HG03097 (cell line): Measurements from ENCODE around the gene DIS3L2.
"Not testable (repeated sequence)": the region's sequence is repeated elsewhere in the genome, so short reads cannot be mapped to it uniquely, and the experiment has no call there.

Experiments
- ATAC-seq: cut with Tn5 transposase; IDR thresholded peaks from one replicate; pipeline ENCODE4 v1.9.1; 2021; ENCODE audit not compliant: unreplicated experiment, low FRiP score

DIS3L2 gene

DNA sequence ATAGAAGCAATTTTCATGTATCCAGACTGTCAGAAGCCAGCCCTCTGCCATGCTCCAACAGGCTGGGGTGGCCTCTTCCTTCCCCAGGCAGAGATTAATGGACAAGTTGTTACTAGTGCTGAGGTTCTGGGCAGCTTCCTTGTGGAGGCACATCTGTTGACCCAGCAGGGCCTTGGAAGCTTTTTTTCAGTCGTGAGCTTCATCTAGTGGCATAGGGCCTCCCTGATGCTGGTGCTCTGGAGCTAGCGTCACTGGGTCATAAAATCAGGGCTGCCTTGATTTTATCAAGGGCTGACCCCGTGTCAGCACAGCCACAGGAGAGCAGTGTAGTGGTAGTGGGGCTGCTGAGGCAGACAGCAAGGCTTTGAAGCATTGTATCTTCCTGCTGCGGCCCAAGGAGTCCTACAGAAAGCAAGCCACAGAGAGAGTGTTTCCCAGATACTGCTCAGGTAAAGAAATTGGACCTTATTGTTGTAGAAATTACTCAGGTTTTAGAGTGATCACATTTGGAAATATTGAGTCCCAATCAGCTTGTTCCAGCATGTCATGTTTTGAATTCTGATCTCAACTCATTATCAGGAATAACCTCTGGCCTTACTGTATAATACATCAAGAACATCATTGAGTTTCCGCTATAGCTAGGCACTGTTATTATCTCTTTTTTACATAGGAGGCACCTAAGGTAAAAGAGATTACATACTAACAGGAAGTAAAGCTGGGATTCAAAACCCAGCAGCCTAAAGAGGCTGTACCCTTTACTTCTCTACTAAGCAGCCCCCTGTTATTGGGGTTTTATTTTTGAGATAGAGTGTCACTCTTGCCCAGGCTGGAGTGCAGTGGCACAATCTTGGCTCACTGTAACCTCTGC lies 324.7 kb downstream of the DIS3L2 start:
- ATAC-seq = no peak

DNA sequence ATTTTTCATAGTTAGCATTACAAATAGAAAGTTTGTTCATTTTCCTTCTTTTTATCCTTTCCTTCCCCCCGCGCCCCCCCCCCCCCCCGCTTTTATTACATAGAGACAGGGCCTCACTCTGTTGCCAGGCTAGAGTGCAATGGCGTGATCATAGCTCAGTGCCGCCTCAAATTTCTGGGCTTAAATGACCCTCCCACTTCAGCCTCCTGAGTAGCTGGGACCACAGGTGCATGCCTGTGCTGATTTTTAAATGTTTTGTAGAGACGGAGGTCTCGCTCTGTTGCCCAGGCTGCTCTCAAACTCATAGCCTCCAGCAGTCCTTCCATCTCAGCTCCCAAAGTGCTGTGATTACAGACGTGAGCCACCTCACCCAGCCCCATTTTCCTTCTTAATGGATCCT lies 325.8 kb downstream of the DIS3L2 start:
- ATAC-seq = no peak

DNA sequence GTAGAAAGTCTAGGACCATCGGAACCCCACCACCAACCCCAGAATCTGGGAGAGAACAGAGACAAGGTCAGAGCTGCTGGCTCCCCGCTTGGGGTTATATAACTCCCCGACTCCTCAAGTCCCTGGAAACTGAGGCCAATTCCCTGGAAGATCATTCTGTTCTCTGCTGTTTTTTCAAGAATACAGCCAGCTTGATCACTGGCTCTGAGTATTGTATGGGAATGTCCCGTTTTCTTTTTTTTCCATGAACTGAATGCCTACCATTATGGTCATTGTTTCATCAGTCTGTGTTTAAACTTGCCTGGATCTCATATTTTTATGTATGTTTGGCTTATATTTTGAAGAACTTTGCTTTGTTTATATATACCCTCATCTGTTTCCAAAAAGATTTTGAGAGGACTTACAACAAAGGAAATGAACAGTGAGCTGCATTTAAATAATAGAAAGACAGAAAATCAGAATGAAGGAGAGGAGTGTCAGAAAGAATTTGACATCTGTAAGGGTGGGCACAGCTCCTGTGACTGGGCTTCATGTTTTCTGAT lies 327.0 kb downstream of the DIS3L2 start:
- ATAC-seq = no peak

DNA sequence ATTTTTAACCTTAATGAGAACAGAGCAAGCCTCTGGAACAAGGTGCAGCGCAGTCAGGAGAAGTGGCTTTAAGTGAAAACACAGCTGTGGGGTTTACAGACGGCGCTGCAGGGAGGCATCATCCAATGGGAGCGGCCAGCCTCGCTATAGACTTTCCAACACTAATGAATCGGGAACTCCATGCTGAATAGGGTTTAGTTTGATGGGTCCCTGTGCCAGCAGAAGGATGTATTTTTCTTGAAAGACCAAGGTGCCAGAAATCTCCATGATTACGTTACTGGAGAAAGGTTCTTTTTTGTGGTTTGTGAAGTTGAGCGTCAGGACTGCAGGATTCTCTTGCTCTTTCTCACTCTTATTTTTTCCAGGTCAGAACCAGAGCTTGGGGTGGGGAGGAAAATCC lies 329.2 kb downstream of the DIS3L2 start:
- ATAC-seq = no peak

GRCh38 chr2:232291343-232291742 lies 329.8 kb downstream of the DIS3L2 start:
- ATAC-seq = no peak

- ATAC-seq = no peak
These were observed 331.1 kb downstream of the DIS3L2 start for GRCh38 chr2:232292395-232293154.

DNA sequence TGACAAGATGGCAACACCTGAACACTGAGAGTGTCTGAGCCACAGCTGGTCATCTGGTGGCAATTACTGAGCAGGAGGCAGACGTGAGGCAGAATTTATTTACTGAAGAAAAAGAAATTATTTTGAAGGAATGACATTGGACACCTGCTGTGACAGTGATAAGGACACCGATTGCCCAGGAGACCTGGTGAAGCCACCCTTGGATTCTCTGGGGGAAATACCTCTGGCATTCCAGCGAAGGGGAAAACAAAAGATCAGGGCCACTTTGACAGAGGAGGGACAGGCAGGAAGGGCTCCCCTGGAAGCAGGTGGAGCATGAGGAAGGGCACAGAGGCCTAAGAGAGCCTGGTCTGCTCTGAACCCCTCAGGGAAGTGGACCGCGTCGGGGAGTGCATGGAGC lies 331.7 kb downstream of the DIS3L2 start:
- no peak for ATAC-seq

- no peak for ATAC-seq
These were observed 334.5 kb downstream of the DIS3L2 start for GRCh38 chr2:232295971-232296370.

DNA sequence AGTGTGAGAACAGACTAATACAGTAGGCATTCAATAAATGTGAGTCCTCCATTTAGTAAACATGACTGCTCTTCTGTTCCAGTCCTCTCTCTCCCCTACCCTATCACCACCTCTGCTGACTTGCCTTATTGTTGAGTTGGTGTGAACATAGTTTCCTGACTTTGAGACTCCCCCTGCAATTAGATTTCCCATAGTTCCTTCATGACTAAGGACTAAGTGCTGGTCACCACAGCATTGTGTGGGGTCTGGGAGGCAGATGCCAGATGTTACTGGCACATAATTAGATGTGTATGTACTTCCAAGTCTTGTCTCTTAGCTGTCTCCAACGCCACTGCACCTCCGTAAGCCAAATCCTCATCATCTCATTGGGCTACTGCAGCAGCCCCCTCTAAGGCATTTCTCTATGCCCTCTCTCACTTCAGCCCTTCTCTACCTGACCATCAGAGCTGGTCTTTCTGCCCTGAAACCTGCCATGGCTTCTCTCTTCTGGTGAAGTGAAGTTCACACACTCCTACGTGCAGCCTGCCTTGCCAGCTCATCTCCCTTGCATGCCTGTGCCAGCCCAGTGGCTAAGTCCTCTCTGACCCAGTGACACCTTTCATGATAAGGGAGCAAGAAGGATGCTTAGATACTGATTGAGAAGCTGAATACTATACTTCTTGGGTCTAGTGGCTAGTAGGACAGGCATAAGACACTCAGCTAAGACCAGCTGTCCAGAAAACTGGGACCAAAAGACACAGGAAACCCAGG lies 335.4 kb downstream of the DIS3L2 start:
- ATAC-seq = no peak

DNA sequence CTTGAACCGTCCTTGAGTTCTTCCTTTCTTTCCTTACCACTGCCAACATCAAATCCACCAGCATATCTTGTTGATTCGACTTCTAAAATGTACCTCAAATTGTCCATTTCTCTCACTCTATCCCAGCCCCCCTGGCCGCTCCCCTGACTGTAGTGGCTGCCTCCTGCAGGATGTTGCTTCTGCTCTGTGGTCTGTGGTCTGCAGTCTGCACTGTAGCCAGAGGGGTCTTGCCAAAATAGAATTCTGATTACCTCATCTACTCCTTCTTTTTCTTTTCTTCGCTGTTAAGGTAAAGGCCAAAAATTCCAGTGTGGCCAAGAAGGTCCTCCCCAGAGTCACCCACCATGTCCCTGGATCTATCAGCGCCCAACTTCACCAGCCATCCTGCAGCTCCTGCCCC lies 337.6 kb downstream of the DIS3L2 start:
- ATAC-seq = no peak

- no peak for ATAC-seq
These were observed 338.6 kb downstream of the DIS3L2 start for GRCh38 chr2:232299927-232300674.

GRCh38 chr2:232300894-232301387 lies 339.4 kb downstream of the DIS3L2 start:
- no peak for ATAC-seq

- no peak for ATAC-seq
These were observed 342.7 kb downstream of the DIS3L2 start for GRCh38 chr2:232304236-232304635.

DNA sequence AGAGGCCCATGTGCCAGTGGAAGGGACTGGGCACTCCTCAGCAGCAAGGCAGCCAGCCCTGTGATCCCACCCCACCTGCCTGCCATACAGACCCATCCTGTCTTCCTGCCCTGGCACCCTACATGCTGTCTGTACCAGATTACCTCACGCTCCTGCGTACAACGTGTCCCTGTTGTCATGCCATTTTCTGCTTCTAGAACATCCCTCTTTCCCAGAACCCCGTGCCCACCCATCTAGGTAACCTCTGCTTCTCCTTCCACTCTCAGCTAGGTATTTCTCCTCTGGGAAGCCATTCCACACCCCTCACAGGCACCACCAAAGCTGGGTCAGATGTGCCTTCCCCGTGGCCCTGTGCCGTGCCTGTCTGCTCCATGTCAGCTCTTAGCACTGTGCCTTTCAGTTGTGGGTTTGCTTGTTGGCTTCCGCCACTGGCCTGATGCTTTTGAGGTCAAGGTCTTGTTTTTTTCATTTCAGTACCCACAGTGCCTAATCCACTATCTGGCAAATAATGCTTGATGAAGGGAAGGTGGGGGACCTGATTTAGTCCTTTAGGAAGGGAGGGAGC lies 345.3 kb downstream of the DIS3L2 start:
- no peak for ATAC-seq

- no peak for ATAC-seq
These were observed 346.3 kb downstream of the DIS3L2 start for GRCh38 chr2:232307854-232308253.

DNA sequence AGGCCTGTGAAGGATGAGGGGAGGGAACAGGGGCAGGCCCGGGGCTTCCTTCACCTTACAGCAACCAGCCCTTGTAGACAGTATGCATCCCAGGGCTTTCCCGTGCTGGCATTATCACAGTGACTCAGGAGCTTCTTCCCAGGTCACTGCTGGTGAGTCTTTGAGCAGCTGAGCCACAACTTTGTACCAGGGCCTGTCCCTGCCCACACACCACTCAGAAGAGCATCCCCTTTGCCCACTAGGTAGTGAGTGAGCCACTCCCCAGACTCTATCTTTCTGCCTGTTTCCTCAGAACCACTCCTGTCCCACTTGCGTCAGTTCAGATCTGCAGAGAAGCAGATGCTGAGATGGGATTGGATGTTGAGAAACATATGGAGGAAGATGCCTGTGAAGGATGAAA lies 347.5 kb downstream of the DIS3L2 start:
- no peak for ATAC-seq

DNA sequence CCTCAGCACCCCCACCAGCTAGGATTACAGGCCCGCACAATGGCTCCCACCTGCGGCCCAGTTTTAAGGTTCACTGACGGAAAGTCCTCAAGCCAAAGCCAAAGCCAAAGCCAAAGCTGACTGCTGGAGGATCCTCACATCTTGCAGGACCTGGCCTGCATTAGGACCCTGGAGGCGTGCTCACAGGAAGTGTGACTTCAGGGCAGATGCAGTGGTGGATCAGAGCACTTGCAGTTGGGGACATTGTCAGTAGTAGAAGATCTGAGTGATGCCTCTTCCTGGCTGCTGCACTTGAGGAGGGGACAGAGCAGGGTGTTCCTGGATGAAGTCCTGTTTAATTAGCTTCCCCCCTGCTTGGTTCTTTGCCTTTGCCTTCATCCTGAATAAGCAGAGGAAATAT lies 348.1 kb downstream of the DIS3L2 start:
- ATAC-seq = no peak

- no peak for ATAC-seq
These were observed 348.6 kb downstream of the DIS3L2 start for GRCh38 chr2:232310121-232310520.

GRCh38 chr2:232310696-232311095 lies 349.2 kb downstream of the DIS3L2 start:
- ATAC-seq = no peak

GRCh38 chr2:232313645-232314044 lies 352.1 kb downstream of the DIS3L2 start:
- ATAC-seq = not testable (repeated sequence)
